ENCODE results near the gene CEBPZOS. TPM values are rescaled to one million over a fixed set of nuclear protein-coding genes. Genes with fewer than 3 reads are reported as not detected.
A peak's percentile ranks its signal among the peaks of the same experiment; 100 is the strongest.

The CEBPZOS gene
- total RNA-seq, 1 donor: 21.4 TPM

DNA sequence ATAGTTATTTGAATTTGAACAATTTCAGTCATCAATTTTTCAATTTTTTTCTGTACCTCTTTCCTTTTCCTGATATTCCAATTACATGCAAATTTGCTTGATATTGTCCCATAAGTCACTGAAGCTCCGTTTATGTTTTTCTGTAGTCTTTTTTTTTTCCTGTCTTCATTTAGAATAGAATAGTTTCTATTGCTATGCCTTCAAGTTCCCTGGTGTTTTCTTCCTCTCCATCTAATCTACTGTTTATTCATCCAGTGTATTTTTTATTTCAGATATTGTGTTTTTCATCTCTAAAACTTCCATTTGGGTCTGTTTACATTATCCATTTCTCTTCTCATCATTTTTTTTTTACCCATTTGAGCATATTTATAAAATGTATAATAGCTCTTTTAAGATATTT, 31.5 kb upstream of the CEBPZOS start:
- Histone ChIP-seq H3K4me2 (ENCODE audit: insufficient read depth, low read length) (no peak overlapping the region), H2AFZ (ENCODE audit: low read length) (no peak overlapping the region), H4K20me1 (ENCODE audit: insufficient read depth, low read length) (no peaks in the 10 kb centered on the region), H3K9me3 (ENCODE audit: low read depth, low read length) (no peaks in the 10 kb centered on the region), H3K36me3 (ENCODE audit: insufficient read depth, low read length) (no peaks in the 10 kb centered on the region), H3K4me1 (ENCODE audit: insufficient read depth, low read length) (no peaks in the 10 kb centered on the region), H3K27me3 (ENCODE audit: insufficient read depth, low read length) (no peaks in the 10 kb centered on the region), H3K27ac (ENCODE audit: low read depth, low read length) (no peak overlapping the region), H3K4me3 (ENCODE audit: insufficient read depth, low read length) (no peak overlapping the region), H3K79me2 (ENCODE audit: insufficient read depth, low read length) (no peaks in the 10 kb centered on the region)
- TF ChIP-seq, protein P1, sequence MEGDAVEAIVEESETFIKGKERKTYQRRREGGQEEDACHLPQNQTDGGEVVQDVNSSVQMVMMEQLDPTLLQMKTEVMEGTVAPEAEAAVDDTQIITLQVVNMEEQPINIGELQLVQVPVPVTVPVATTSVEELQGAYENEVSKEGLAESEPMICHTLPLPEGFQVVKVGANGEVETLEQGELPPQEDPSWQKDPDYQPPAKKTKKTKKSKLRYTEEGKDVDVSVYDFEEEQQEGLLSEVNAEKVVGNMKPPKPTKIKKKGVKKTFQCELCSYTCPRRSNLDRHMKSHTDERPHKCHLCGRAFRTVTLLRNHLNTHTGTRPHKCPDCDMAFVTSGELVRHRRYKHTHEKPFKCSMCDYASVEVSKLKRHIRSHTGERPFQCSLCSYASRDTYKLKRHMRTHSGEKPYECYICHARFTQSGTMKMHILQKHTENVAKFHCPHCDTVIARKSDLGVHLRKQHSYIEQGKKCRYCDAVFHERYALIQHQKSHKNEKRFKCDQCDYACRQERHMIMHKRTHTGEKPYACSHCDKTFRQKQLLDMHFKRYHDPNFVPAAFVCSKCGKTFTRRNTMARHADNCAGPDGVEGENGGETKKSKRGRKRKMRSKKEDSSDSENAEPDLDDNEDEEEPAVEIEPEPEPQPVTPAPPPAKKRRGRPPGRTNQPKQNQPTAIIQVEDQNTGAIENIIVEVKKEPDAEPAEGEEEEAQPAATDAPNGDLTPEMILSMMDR (IDR thresholded peaks at IDR 0.05; ENCODE audit: extremely low read depth, low read depth, low read length): no peak
- DNase-seq (ENCODE audit: insufficient read length, low spot score, missing footprints): no peak

DNA sequence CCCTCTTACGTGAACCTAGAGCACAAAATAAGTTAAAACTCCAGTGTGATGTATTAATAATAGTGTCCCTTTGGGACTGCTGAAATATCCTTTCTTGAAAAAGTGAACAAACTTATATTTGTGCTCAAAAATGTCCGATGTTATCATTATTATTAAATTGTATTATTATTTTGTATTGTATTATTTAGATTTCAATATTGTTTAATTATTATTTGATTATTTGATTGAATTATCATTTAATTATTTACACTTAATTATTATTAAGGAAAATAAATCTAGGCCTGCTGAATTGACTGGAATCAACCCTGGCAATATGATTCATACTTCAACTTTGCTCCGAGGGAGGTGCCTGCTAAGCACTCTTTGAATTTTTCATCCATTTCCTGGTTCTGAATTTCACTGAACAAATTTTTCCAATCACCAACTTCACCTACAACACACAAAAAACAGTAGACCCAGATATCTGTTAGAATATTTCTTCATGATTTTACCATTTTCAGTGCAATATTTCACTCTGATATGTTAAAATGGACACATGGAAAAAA, 28.6 kb upstream of the CEBPZOS start:
- Histone ChIP-seq H3K4me2 (ENCODE audit: insufficient read depth, low read length) (peak overlapping the region; percentile 49), H2AFZ (ENCODE audit: low read length) (peak overlapping the region; percentile 80), H3K27ac (ENCODE audit: low read depth, low read length) (no peak overlapping the region), H3K36me3 (ENCODE audit: insufficient read depth, low read length) (no peaks in the 10 kb centered on the region), H3K9me3 (ENCODE audit: low read depth, low read length) (no peaks in the 10 kb centered on the region), H4K20me1 (ENCODE audit: insufficient read depth, low read length) (no peaks in the 10 kb centered on the region), H3K4me3 (ENCODE audit: insufficient read depth, low read length) (no peak overlapping the region), H3K4me1 (ENCODE audit: insufficient read depth, low read length) (no peaks in the 10 kb centered on the region), H3K79me2 (ENCODE audit: insufficient read depth, low read length) (no peaks in the 10 kb centered on the region), H3K27me3 (ENCODE audit: insufficient read depth, low read length) (no peaks in the 10 kb centered on the region)
- TF ChIP-seq, protein P1 (IDR thresholded peaks at IDR 0.05; ENCODE audit: extremely low read depth, low read depth, low read length): no peak
- peak; percentile 78 for DNase-seq (ENCODE audit: insufficient read length, low spot score, missing footprints)

- TF ChIP-seq, protein P1 (IDR thresholded peaks at IDR 0.05; ENCODE audit: extremely low read depth, low read depth, low read length): peak; percentile 71
- Histone ChIP-seq H3K27ac (ENCODE audit: low read depth, low read length) (no peak overlapping the region), H3K4me2 (ENCODE audit: insufficient read depth, low read length) (peak overlapping the region; percentile 49), H3K4me1 (ENCODE audit: insufficient read depth, low read length) (no peaks in the 10 kb centered on the region), H3K9me3 (ENCODE audit: low read depth, low read length) (no peaks in the 10 kb centered on the region), H3K79me2 (ENCODE audit: insufficient read depth, low read length) (no peaks in the 10 kb centered on the region), H3K27me3 (ENCODE audit: insufficient read depth, low read length) (no peaks in the 10 kb centered on the region), H3K36me3 (ENCODE audit: insufficient read depth, low read length) (no peaks in the 10 kb centered on the region), H3K4me3 (ENCODE audit: insufficient read depth, low read length) (no peak overlapping the region), H4K20me1 (ENCODE audit: insufficient read depth, low read length) (no peaks in the 10 kb centered on the region), H2AFZ (ENCODE audit: low read length) (peak overlapping the region; percentile 80)
- peak; percentile 52 for DNase-seq (ENCODE audit: insufficient read length, low spot score, missing footprints)
Measured at GRCh38 chr2:37168217-37168981, 27.9 kb upstream of the CEBPZOS start.

GRCh38 chr2:37171624-37171950, 24.7 kb upstream of the CEBPZOS start:
- H3K4me3 ChIP-seq (ENCODE audit: insufficient read depth, low read length): no peak overlapping the region
- no peaks in the 10 kb centered on the region for H3K27me3 ChIP-seq (ENCODE audit: insufficient read depth, low read length)
- no peak overlapping the region for H3K27ac ChIP-seq (ENCODE audit: low read depth, low read length)
- H3K9me3 ChIP-seq (ENCODE audit: low read depth, low read length): no peaks in the 10 kb centered on the region
- H3K4me2 ChIP-seq (ENCODE audit: insufficient read depth, low read length): no peak overlapping the region
- TF ChIP-seq, protein P1 (IDR thresholded peaks at IDR 0.05; ENCODE audit: extremely low read depth, low read depth, low read length): no peak
- H3K36me3 ChIP-seq (ENCODE audit: insufficient read depth, low read length): no peaks in the 10 kb centered on the region
- DNase-seq (ENCODE audit: insufficient read length, low spot score, missing footprints): no peak
- H2AFZ ChIP-seq (ENCODE audit: low read length): no peak overlapping the region
- no peaks in the 10 kb centered on the region for H3K4me1 ChIP-seq (ENCODE audit: insufficient read depth, low read length)
- H3K79me2 ChIP-seq (ENCODE audit: insufficient read depth, low read length): no peaks in the 10 kb centered on the region
- H4K20me1 ChIP-seq (ENCODE audit: insufficient read depth, low read length): no peaks in the 10 kb centered on the region

Data from osteoblast (primary cell).